Inflammatory macrophage treated with lipopolysaccharide for 4 hours (primary cell): ENCODE data around the gene LAPTM5.
A peak's percentile ranks its signal among the peaks of the same experiment; 100 is the strongest.

Experiments
- DNase-seq: peaks from one replicate; pipeline ENCODE4 v3.0.0-alpha.2; 2020

Gene LAPTM5

GRCh38 chr1:30727824-30728223 lies 29.8 kb downstream of the LAPTM5 start:
- DNase-seq, result no peak

- no peak for DNase-seq
Observed at GRCh38 chr1:30726773-30727684, 30.5 kb downstream of the LAPTM5 start.

- DNase-seq, result no peak
Observed at GRCh38 chr1:30726236-30726635, 31.3 kb downstream of the LAPTM5 start.

GRCh38 chr1:30725450-30726095 lies 32.0 kb downstream of the LAPTM5 start:
- no peak for DNase-seq

GRCh38 chr1:30724655-30725421 lies 32.7 kb downstream of the LAPTM5 start:
- DNase-seq, result no peak

- no peak for DNase-seq
Observed at GRCh38 chr1:30724175-30724574, 33.4 kb downstream of the LAPTM5 start.

GRCh38 chr1:30723331-30723755 lies 34.2 kb downstream of the LAPTM5 start, which contains the start of gene MATN1:
TSS of gene MATN1 (minus strand) at chr1:30723585. CDS start at chr1:30723551, 34 bp downstream.
- no peak for DNase-seq

GRCh38 chr1:30721812-30722537 lies 35.6 kb downstream of the LAPTM5 start:
- DNase-seq, result no peak

GRCh38 chr1:30721341-30721793 lies 36.2 kb downstream of the LAPTM5 start:
- DNase-seq, result no peak

- DNase-seq, result no peak
Observed at GRCh38 chr1:30720271-30721223, 37.0 kb downstream of the LAPTM5 start.

GRCh38 chr1:30719406-30720270 lies 37.9 kb downstream of the LAPTM5 start:
- peak; percentile 56 for DNase-seq

GRCh38 chr1:30718636-30719405 lies 38.8 kb downstream of the LAPTM5 start:
- peak; percentile 100 for DNase-seq

- DNase-seq, result peak; percentile 99
Observed at GRCh38 chr1:30718091-30718635, 39.4 kb downstream of the LAPTM5 start.

- no peak for DNase-seq
Observed at GRCh38 chr1:30716646-30717045, 40.9 kb downstream of the LAPTM5 start.

- DNase-seq, result no peak
Observed at GRCh38 chr1:30715886-30716285, 41.7 kb downstream of the LAPTM5 start.

- no peak for DNase-seq
Observed at GRCh38 chr1:30715216-30715615, 42.4 kb downstream of the LAPTM5 start.

GRCh38 chr1:30714536-30715090 lies 43.0 kb downstream of the LAPTM5 start:
- DNase-seq, result no peak

- DNase-seq, result no peak
Observed at GRCh38 chr1:30714025-30714424, 43.5 kb downstream of the LAPTM5 start.

GRCh38 chr1:30713311-30713710 lies 44.3 kb downstream of the LAPTM5 start:
- DNase-seq, result no peak
